HepG2 (cell line): ENCODE measurements around the gene PDSS2. TPM values are rescaled to one million over a fixed set of nuclear protein-coding genes. Genes with fewer than 3 reads are reported as not detected.
A peak's percentile ranks its signal among the peaks of the same experiment; 100 is the strongest.

Source experiments
- ARID3A ChIP-seq: IDR thresholded peaks from 2 replicates; pipeline ENCODE4 v1.6.1; 2012; ENCODE audit warnings: low read depth, low read length, improper control_type of control experiment
- CEBPB ChIP-seq: IDR thresholded peaks from 2 replicates; pipeline ENCODE4 v1.6.1; 2011; ENCODE audit warnings: low read depth, low read length, improper control_type of control experiment, borderline replicate concordance
- CENPBD1 ChIP-seq: sonication (generic); formaldehyde crosslinking; IDR thresholded peaks from 2 replicates; pipeline ENCODE4 v1.8.0; 2022; ENCODE audit warnings: missing genetic modification reagents, low read depth, mild to moderate bottlenecking, borderline replicate concordance
- FOXJ3 ChIP-seq: sonication (generic); formaldehyde crosslinking; IDR thresholded peaks from 2 replicates; pipeline ENCODE4 v1.4.0; 2020; ENCODE audit warnings: missing genetic modification reagents, mild to moderate bottlenecking, borderline replicate concordance
- GATA4 ChIP-seq: sonication (generic); IDR thresholded peaks from 2 replicates; pipeline ENCODE4 v1.6.1; 2016; ENCODE audit warnings: antibody characterized with exemption, low read depth, borderline replicate concordance
- GFI1 ChIP-seq: sonication (generic); formaldehyde crosslinking; IDR thresholded peaks from 2 replicates; pipeline ENCODE4 v1.5.0; 2020; ENCODE audit warnings: missing genetic modification reagents, mild to moderate bottlenecking, borderline replicate concordance
- HDAC1 ChIP-seq: sonication (generic); formaldehyde crosslinking; IDR thresholded peaks from 2 replicates; pipeline ENCODE4 v1.5.1; 2020; ENCODE audit warnings: mild to moderate bottlenecking, missing genetic modification reagents
- HES4 ChIP-seq: sonication (generic); formaldehyde crosslinking; IDR thresholded peaks from 2 replicates; pipeline ENCODE4 v1.9.0; 2021; ENCODE audit warnings: mild to moderate bottlenecking, missing genetic modification reagents, borderline replicate concordance
- SKIL ChIP-seq: sonication (generic); formaldehyde crosslinking; IDR thresholded peaks from 2 replicates; pipeline ENCODE4 v1.8.0; 2022; ENCODE audit warnings: missing genetic modification reagents, mild to moderate bottlenecking, moderate library complexity, borderline replicate concordance
- SMAD3 ChIP-seq: sonication (generic); formaldehyde crosslinking; IDR thresholded peaks from 2 replicates; pipeline ENCODE4 v1.4.0; 2020; ENCODE audit warnings: missing genetic modification reagents
- ZFP1 ChIP-seq: IDR thresholded peaks from 2 replicates; pipeline ENCODE4 v1.6.1; 2016
- ZNF260 ChIP-seq: sonication (generic); formaldehyde crosslinking; IDR thresholded peaks from 2 replicates; pipeline ENCODE4 v1.4.0; 2020; ENCODE audit warnings: missing genetic modification reagents, low read depth, mild to moderate bottlenecking, borderline replicate concordance
- ZNF333 ChIP-seq: sonication (generic); formaldehyde crosslinking; IDR thresholded peaks from 2 replicates; pipeline ENCODE4 v1.4.0; 2020; ENCODE audit warnings: mild to moderate bottlenecking, missing genetic modification reagents, borderline replicate concordance
- ZNF609 ChIP-seq: sonication (generic); formaldehyde crosslinking; IDR thresholded peaks from 2 replicates; pipeline ENCODE4 v1.4.0; 2020; ENCODE audit warnings: mild to moderate bottlenecking, missing genetic modification reagents, borderline replicate concordance
- ZNF614 ChIP-seq: IDR thresholded peaks from 2 replicates; pipeline ENCODE4 v1.6.1; 2018; ENCODE audit warnings: missing biosample characterization, missing genetic modification reagents, inconsistent platforms, borderline replicate concordance
- ZNF747 ChIP-seq: sonication (generic); formaldehyde crosslinking; IDR thresholded peaks from 2 replicates; pipeline ENCODE4 v1.8.1; 2023; ENCODE audit warnings: missing genetic modification reagents, mild to moderate bottlenecking, borderline replicate concordance
- ZNF800 ChIP-seq: sonication (generic); formaldehyde crosslinking; IDR thresholded peaks from 2 replicates; pipeline ENCODE4 v1.4.0; 2020; ENCODE audit warnings: missing genetic modification reagents
- ZSCAN9 ChIP-seq: IDR thresholded peaks from 2 replicates; pipeline ENCODE4 v1.6.1; 2016; ENCODE audit warnings: borderline replicate concordance
- polyA plus RNA-seq, 8 experiments: library from polyadenylated mRNA; depleted of rRNA in 3 of 8; stranded (reverse) in 7 of 8; unstranded in 1 of 8; fragments of >200 nt; fragmentation: Illumina TruSeq in 4 of 8; extraction: Trizol in 4 of 8; gene quantifications; 2 replicates each; pipeline versions ENCODE4 v1.2.1 to v1.2.3, GENCODE V29; 2011 to 2016; ENCODE audit warnings: low read depth in 4 of 8, missing spikeins in 1 of 8, mixed read lengths in 1 of 8; ENCODE audit not compliant: insufficient read depth in 1 of 8
- total RNA-seq, 5 experiments: library from RNA; depleted of rRNA; stranded (reverse); fragments of >200 nt; fragmentation: Illumina TruSeq; extraction: Trizol; gene quantifications; 2 replicates each; pipeline ENCODE4 v1.2.3, GENCODE V29; 2016; ENCODE audit warnings: low read depth in 1 of 5

Gene PDSS2
- total and polyA plus RNA-seq, 2 of the 13 experiments (the other 11 are each of a cell fraction or from before 2014, with no cell fraction given): 16.2 to 17.0 TPM

GRCh38 chr6:107264357-107264840 lies 195.0 kb downstream of the PDSS2 start (continued):
- peak; percentile 93 for TF ChIP-seq ZNF609 (CRISPR knock-in tag)
- no peak for TF ChIP-seq ZNF747 (CRISPR knock-in tag)
- TF ChIP-seq HES4 (CRISPR knock-in tag): no peak
- 0 out of 2 replicates have a peak, but pooled peaks have one; percentile 34 for TF ChIP-seq ZSCAN9 (CRISPR knock-in tag)
- peak; percentile 18; the same call in 1 of the 2 replicates for TF ChIP-seq GATA4
- no peak for TF ChIP-seq SKIL
- TF ChIP-seq ZNF800 (CRISPR knock-in tag): peak; percentile 65; the same call in 1 of the 2 replicates
- no peak for TF ChIP-seq CENPBD1
- no peak for TF ChIP-seq ZNF260 (CRISPR knock-in tag)
- TF ChIP-seq CEBPB: peak; percentile 52; the same call in 1 of the 2 replicates
- TF ChIP-seq FOXJ3 (CRISPR knock-in tag): peak; percentile 91; the same call in 1 of the 2 replicates
- peak; percentile 95 for TF ChIP-seq ARID3A
- peak; percentile 40; the same call in 1 of the 2 replicates for TF ChIP-seq GFI1 (CRISPR knock-in tag)
- peak; percentile 69 for TF ChIP-seq SMAD3 (CRISPR knock-in tag)
- TF ChIP-seq ZFP1 (CRISPR knock-in tag): peak; percentile 70
- TF ChIP-seq ZNF333 (CRISPR knock-in tag): no peak
- TF ChIP-seq HDAC1 (CRISPR knock-in tag): 0 out of 2 replicates have a peak, but pooled peaks have one; percentile 36
- peak; percentile 71; the same call in 1 of the 2 replicates for TF ChIP-seq ZNF614 (CRISPR knock-in tag)
